ENCODE results near the gene PSME1. TPM values are rescaled to one million over a fixed set of nuclear protein-coding genes. Genes with fewer than 3 reads are reported as not detected.
A peak's percentile ranks its signal among the peaks of the same experiment; 100 is the strongest.

Gene PSME1
- total RNA-seq, 4 donors from 2014 or later, result 114 to 289 (median 200) TPM

DNA sequence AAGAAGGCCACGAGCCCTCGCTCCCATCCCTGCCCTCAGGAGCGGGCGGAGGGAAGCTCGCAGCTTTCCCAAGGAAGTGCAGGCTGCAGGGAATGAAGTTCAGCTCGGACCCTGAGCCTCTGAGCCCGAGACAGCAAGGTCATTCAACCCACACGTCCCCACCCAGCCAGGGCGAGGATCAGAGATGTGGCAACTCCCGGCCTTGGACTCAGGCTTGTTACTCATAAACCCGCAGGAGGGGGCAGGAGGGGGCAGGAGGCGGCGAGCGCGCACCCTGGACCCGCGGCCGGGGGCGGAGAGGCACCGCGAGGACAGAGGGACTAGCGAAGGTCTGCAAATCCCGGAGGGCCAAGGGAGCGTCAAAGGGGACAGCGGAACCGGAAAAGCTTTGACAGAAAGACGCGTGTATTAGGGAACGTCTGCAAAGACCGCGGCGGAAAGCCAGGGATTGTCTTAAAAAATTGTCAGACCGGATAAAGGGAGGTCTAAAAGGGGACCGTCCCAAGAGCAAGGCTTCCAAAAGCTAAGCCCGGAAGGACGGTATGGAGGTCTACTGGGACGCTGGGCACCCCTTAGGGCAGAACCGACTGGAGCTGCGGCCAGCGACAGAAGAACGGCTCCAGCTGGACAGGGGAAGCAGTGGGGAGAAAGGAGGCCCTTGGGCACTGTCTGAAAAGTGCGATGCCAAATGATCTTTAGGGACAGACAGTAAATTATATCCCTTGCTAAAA is 22.0 kb upstream of the PSME1 start:
- H3K4me3 ChIP-seq, result peak overlapping the region; percentile 50 to 89 (median 72)
- H3K27me3 ChIP-seq, result no peaks in the 10 kb centered on the region
- H3K27ac ChIP-seq, result peak overlapping the region; percentile 94 to 99 (median 97)
- no peaks in the 10 kb centered on the region for H3K9me3 ChIP-seq
- H3K4me1 ChIP-seq, result peaks cover 6 to 31% (median 10%) of the 10 kb centered on the region in 4 donors
- peak; percentile 74 to 95 (median 94) for DNase-seq
- TF ChIP-seq CTCF (IDR thresholded peaks at IDR 0.05) (peak in 1 of 6 experiments; percentile 10), POLR2A (IDR thresholded peaks at IDR 0.05) (peak; percentile 67 to 70)
- peaks cover 0 to 23% (median 0%) of the 10 kb centered on the region in 3 donors for H3K36me3 ChIP-seq

DNA sequence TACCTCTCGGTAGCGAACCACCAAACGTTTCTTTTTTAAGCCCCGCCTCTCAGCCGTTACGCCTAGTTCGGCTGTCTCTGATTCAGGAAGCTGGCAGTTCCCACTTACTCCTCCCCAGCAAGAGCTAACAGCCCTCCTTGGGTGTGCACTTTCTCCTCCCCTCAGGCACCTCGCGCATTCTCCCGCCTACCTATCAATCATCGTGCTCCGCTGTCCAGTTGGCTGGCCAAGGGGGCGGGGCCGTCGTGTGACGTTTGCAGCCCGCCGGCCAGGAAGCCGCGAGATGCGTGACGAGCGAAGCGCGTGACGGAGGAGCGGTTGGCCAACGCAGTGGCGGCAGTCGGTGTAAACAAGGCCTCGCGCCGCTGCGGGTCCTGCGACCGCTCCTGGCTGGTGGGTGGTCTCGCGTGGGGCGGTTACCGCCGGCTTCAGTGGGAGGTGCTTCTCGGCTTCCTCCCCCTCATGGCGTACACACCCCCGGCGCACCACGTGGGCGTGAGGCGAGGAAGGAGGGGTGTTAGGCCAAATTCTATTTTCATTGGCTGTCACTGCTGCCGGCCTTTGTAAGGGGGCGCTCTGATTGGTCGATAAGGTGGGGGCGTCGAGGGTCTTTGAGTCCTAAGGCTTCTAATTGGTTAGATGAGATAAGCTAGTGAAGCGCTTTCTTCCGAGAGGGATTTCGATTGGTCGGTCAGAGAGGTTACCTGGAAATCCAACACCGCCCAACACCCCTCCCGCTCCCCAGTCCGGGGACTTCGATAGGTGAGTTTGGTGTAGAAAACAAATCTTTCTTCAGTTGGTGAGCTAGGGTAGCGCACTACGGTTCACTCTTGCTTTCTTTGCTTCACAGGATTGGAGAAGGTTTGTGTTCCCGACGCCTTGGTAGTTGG is 21.2 kb upstream of the PSME1 start, which contains the start of the genes DCAF11 and NRL:
Gene DCAF11, plus strand, starts transcription at position 246 of the 890 bp plus-strand sequence. CDS start 818 bp downstream, outside the sequence.
Gene NRL, minus strand, starts transcription at position 418 of the 890 bp plus-strand sequence. CDS start 32,101 bp downstream, outside the sequence.
- peak; percentile 12 to 57 for TF ChIP-seq POLR2A (IDR thresholded peaks at IDR 0.05)
- peak in 1 of 6 experiments; percentile 2 for TF ChIP-seq CTCF (IDR thresholded peaks at IDR 0.05)
- Histone ChIP-seq H3K4me1 (peaks cover 4 to 31% (median 10%) of the 10 kb centered on the region in 4 donors), H3K4me3 (peak within 1 kb of the TSS; percentile 50 to 89 (median 72)), H3K27ac (peak within 1 kb of the TSS; percentile 94 to 99 (median 97)), H3K36me3 (peaks cover 0 to 31% (median 3%) of the 10 kb centered on the region in 3 donors), H3K27me3 (no peaks in the 10 kb centered on the region), H3K9me3 (no peaks in the 10 kb centered on the region)
- peak; percentile 98 to 99 (median 99) for DNase-seq

- no peak for DNase-seq
- no peaks in the 10 kb centered on the region for H3K27me3 ChIP-seq
- H3K36me3 ChIP-seq, result peaks cover 0 to 39% (median 3%) of the 10 kb centered on the region in 3 donors
- no peaks in the 10 kb centered on the region for H3K9me3 ChIP-seq
- peaks cover 0 to 25% (median 10%) of the 10 kb centered on the region in 4 donors for H3K4me1 ChIP-seq
- no peak for TF ChIP-seq POLR2A (IDR thresholded peaks at IDR 0.05)
- TF ChIP-seq CTCF (IDR thresholded peaks at IDR 0.05), result no peak
- peak overlapping the region; percentile 50 to 89 (median 72) for H3K4me3 ChIP-seq
- peak overlapping the region; percentile 94 to 99 (median 97) for H3K27ac ChIP-seq
Measured at GRCh38 chr14:24115422-24116127, 20.4 kb upstream of the PSME1 start.

GRCh38 chr14:24116128-24116814 is 19.7 kb upstream of the PSME1 start:
- Histone ChIP-seq H3K36me3 (peaks cover 0 to 46% (median 3%) of the 10 kb centered on the region in 3 donors), H3K27ac (peak overlapping the region in 1 of 4 donors; percentile 99), H3K9me3 (no peaks in the 10 kb centered on the region), H3K27me3 (no peaks in the 10 kb centered on the region), H3K4me3 (peak overlapping the region; percentile 50 to 89 (median 72)), H3K4me1 (peaks cover 0 to 25% (median 10%) of the 10 kb centered on the region in 4 donors)
- no peak for DNase-seq
- TF ChIP-seq POLR2A (IDR thresholded peaks at IDR 0.05), result no peak
- TF ChIP-seq CTCF (IDR thresholded peaks at IDR 0.05), result no peak
